GM12864 (cell line): Measurements from ENCODE around the gene GALNT2.

Experiments
- DNase-seq: peaks from one replicate; pipeline ENCODE4 v3.0.0-alpha.2; 2011; ENCODE audit warnings: low read depth
- H3K4me3 ChIP-seq: 2 replicates; pipeline ENCODE4 v1.5.1; 2011; ENCODE audit warnings: mild to moderate bottlenecking, low read depth, low read length, control low read depth
- CTCF ChIP-seq: IDR thresholded peaks from 2 replicates; pipeline ENCODE4 v1.5.1; 2011; ENCODE audit warnings: low read depth, mild to moderate bottlenecking, moderate library complexity, low read length, control low read depth, inconsistent platforms; ENCODE audit errors: missing control alignments

GALNT2 gene

GRCh38 chr1:230066031-230066430 is 1.0 kb upstream of the GALNT2 start:
- DNase-seq, result no peak
- H3K4me3 ChIP-seq, result peak overlapping the region; percentile 60; the same call in 1 of the 2 replicates
- TF ChIP-seq CTCF, result no peak

DNA sequence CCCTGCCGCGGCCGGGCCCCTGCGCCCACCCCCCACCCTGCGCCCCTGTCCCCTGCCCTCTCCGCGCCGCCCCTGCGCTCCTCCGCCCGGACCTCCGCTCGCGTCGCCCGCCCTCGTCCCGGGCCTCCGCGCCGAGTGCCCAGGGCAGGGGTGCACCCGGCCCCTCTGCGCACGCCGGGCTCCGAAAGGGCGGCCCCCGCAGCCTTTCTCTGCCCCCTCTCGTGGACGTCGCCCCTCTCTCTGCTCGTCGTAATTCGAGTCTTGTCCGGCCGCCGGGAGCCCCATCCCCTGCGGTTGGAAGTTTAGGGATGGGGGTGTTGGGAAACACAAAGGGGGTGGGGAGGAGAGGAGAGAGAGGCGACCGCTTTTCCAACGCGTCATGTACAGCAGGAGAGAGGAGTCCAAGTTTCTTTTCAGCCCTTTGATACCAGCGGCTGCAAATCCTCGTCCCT is 407 bp downstream of the GALNT2 start:
- peak overlapping the region; percentile 89 for H3K4me3 ChIP-seq
- DNase-seq, result no peak
- TF ChIP-seq CTCF, result no peak

GRCh38 chr1:230067871-230068620 is 1.0 kb downstream of the GALNT2 start:
- peak overlapping the region; percentile 89 for H3K4me3 ChIP-seq
- no peak for TF ChIP-seq CTCF
- no peak for DNase-seq

- no peak for DNase-seq
- no peak for TF ChIP-seq CTCF
- peak overlapping the region; percentile 89 for H3K4me3 ChIP-seq
These were observed 1.5 kb downstream of the GALNT2 start for GRCh38 chr1:230068621-230068873.

DNA sequence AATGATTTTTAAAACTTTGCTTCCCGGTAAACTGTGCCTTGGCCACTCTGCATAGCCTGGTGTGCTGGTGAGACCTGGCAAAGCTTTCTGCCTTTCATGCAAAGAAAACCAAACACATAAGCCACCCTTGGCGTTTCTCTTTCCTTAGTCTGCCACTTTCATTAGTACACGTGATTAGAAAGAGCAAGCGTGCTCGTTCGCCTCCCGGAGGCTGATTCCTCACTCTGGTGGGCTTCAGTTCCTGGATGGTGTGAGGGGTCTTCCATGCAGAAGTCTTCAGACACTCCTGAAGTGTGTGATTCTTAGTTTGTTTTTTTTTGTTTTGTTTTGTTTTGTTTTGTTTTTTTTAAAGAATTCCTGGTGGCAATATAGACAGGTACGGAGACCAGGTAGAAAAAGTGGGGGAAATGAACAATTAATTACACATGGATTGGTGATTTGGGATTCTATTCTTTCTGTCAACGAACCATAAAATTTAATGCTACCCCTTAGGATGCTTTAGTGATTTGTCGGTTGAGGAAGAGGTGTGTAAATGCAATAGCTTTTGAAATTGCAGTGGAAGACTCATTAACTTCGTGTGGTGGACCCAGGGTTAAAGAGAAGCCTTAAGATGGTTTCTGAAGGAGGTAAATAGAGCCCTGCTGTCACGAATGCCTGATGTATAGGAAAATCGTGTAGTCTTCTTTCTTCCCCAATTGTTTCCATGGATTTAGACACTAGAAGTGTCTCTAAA is 2.1 kb downstream of the GALNT2 start:
- H3K4me3 ChIP-seq, result peak overlapping the region; percentile 89

GRCh38 chr1:230069796-230070195 is 2.8 kb downstream of the GALNT2 start:
- no peak for TF ChIP-seq CTCF
- no peak for DNase-seq
- H3K4me3 ChIP-seq, result no peak overlapping the region

More for the DNA sequence above, 2.1 kb downstream of the GALNT2 start:
- no peak for DNase-seq
- TF ChIP-seq CTCF, result no peak
